SJCRH30 (cell line): ENCODE results near the gene MCC. TPM values are rescaled to one million over a fixed set of nuclear protein-coding genes. Genes with fewer than 3 reads are reported as not detected.

Experiments used
- DNase-seq, 2 experiments: peaks; one replicate each; pipeline ENCODE4 v3.0.0-alpha.2; 2015 to 2020
- H3K27ac ChIP-seq: fragments of 250-450 bp; sonication (Bioruptor Pico); 2 replicates; pipeline ENCODE4 v1.5.1; 2020; ENCODE audit warnings: mild to moderate bottlenecking, moderate library complexity
- H3K27me3 ChIP-seq: fragments of 250-450 bp; sonication (Bioruptor Pico); 2 replicates; pipeline ENCODE4 v1.5.1; 2020; ENCODE audit warnings: mild to moderate bottlenecking, moderate library complexity
- H3K36me3 ChIP-seq: fragments of 250-450 bp; sonication (Bioruptor Pico); 2 replicates; pipeline ENCODE4 v1.5.1; 2020; ENCODE audit warnings: mild to moderate bottlenecking, moderate library complexity
- H3K4me1 ChIP-seq: fragments of 250-450 bp; sonication (Bioruptor Pico); 2 replicates; pipeline ENCODE4 v1.5.1; 2020; ENCODE audit warnings: mild to moderate bottlenecking, moderate library complexity
- H3K4me3 ChIP-seq: fragments of 250-450 bp; sonication (Bioruptor Pico); 2 replicates; pipeline ENCODE4 v1.5.1; 2020; ENCODE audit warnings: mild to moderate bottlenecking, moderate library complexity
- H3K9me3 ChIP-seq: fragments of 250-450 bp; sonication (Bioruptor Pico); replicated peaks from 2 replicates; pipeline ENCODE4 v1.5.1; 2020; ENCODE audit warnings: mild to moderate bottlenecking, moderate library complexity
- total RNA-seq: library from RNA; depleted of rRNA; stranded (reverse); fragments of >200 nt; shearing (Covaris generic); gene quantifications from 2 replicates; pipeline ENCODE4 v1.2.3, GENCODE V29; 2014; rRNA removed

Gene MCC
- total RNA-seq: 26.6 and 26.9 TPM in 2 replicates

GRCh38 chr5:113487781-113488644, at the start of gene MCC:
Gene MCC (minus strand): TSS chr5:113488453.
- H3K9me3 ChIP-seq: peaks cover 9% of the 10 kb centered on the region
- H3K27ac ChIP-seq: no peak within 1 kb of the TSS
- H3K4me1 ChIP-seq: peaks cover 4% of the 10 kb centered on the region
- H3K4me3 ChIP-seq: peak within 1 kb of the TSS; percentile 71
- H3K36me3 ChIP-seq: no peaks in the 10 kb centered on the region
- no peaks in the 10 kb centered on the region for H3K27me3 ChIP-seq
- DNase-seq: peak; percentile 86 to 88

- Histone ChIP-seq H3K27ac (no peak overlapping the region), H3K27me3 (no peaks in the 10 kb centered on the region), H3K4me3 (no peak overlapping the region), H3K4me1 (no peaks in the 10 kb centered on the region), H3K9me3 (peaks cover 5% of the 10 kb centered on the region), H3K36me3 (peaks cover 56% of the 10 kb centered on the region)
- peak; percentile 7 to 16 for DNase-seq
These were observed 43.4 kb upstream of the MCC start for GRCh38 chr5:113531481-113532159.

GRCh38 chr5:113527746-113528145, 39.5 kb upstream of the MCC start:
- H3K27me3 ChIP-seq: no peaks in the 10 kb centered on the region
- no peaks in the 10 kb centered on the region for H3K4me1 ChIP-seq
- no peak overlapping the region for H3K4me3 ChIP-seq
- no peak for DNase-seq
- peaks cover 41% of the 10 kb centered on the region for H3K36me3 ChIP-seq
- peaks cover 5% of the 10 kb centered on the region for H3K9me3 ChIP-seq
- H3K27ac ChIP-seq: no peak overlapping the region

- H3K27ac ChIP-seq: no peak overlapping the region
- no peaks in the 10 kb centered on the region for H3K27me3 ChIP-seq
- H3K4me3 ChIP-seq: no peak overlapping the region
- peaks cover 3% of the 10 kb centered on the region for H3K9me3 ChIP-seq
- no peak for DNase-seq
- H3K36me3 ChIP-seq: peaks cover 36% of the 10 kb centered on the region
- no peaks in the 10 kb centered on the region for H3K4me1 ChIP-seq
These were observed 38.2 kb upstream of the MCC start for GRCh38 chr5:113526421-113526820.

GRCh38 chr5:113524927-113525326, 36.7 kb upstream of the MCC start:
- peaks cover 29% of the 10 kb centered on the region for H3K36me3 ChIP-seq
- no peaks in the 10 kb centered on the region for H3K9me3 ChIP-seq
- no peak overlapping the region for H3K4me3 ChIP-seq
- H3K27ac ChIP-seq: no peak overlapping the region
- peaks cover under 1% of the 10 kb centered on the region; the same call in 1 of the 2 replicates for H3K4me1 ChIP-seq
- H3K27me3 ChIP-seq: no peaks in the 10 kb centered on the region
- DNase-seq: no peak

- no peaks in the 10 kb centered on the region for H3K9me3 ChIP-seq
- H3K4me1 ChIP-seq: peaks cover 3% of the 10 kb centered on the region; the same call in 1 of the 2 replicates
- peaks cover 36% of the 10 kb centered on the region for H3K36me3 ChIP-seq
- no peak overlapping the region for H3K27ac ChIP-seq
- H3K27me3 ChIP-seq: no peaks in the 10 kb centered on the region
- H3K4me3 ChIP-seq: no peak overlapping the region
- no peak for DNase-seq
These were observed 34.9 kb upstream of the MCC start for GRCh38 chr5:113523168-113523567.

GRCh38 chr5:113520899-113521298, 32.6 kb upstream of the MCC start:
- Histone ChIP-seq H3K27ac (no peak overlapping the region), H3K9me3 (no peaks in the 10 kb centered on the region), H3K4me3 (no peak overlapping the region), H3K27me3 (no peaks in the 10 kb centered on the region), H3K4me1 (peaks cover 3% of the 10 kb centered on the region; the same call in 1 of the 2 replicates), H3K36me3 (peaks cover 23% of the 10 kb centered on the region)
- no peak for DNase-seq

- Histone ChIP-seq H3K27ac (no peak overlapping the region), H3K27me3 (no peaks in the 10 kb centered on the region), H3K4me1 (peaks cover 3% of the 10 kb centered on the region; the same call in 1 of the 2 replicates), H3K36me3 (peaks cover 23% of the 10 kb centered on the region), H3K4me3 (no peak overlapping the region), H3K9me3 (no peaks in the 10 kb centered on the region)
- DNase-seq: no peak
These were observed 32.2 kb upstream of the MCC start for GRCh38 chr5:113520429-113520828.

- H3K4me1 ChIP-seq: peaks cover 3% of the 10 kb centered on the region; the same call in 1 of the 2 replicates
- H3K36me3 ChIP-seq: peaks cover 23% of the 10 kb centered on the region
- no peak for DNase-seq
- no peak overlapping the region for H3K27ac ChIP-seq
- no peak overlapping the region for H3K4me3 ChIP-seq
- H3K9me3 ChIP-seq: no peaks in the 10 kb centered on the region
- H3K27me3 ChIP-seq: no peaks in the 10 kb centered on the region
These were observed 31.2 kb upstream of the MCC start for GRCh38 chr5:113519412-113519811.

GRCh38 chr5:113518884-113519283, 30.6 kb upstream of the MCC start:
- Histone ChIP-seq H3K27me3 (no peaks in the 10 kb centered on the region), H3K4me1 (peaks cover 3% of the 10 kb centered on the region; the same call in 1 of the 2 replicates), H3K4me3 (no peak overlapping the region), H3K27ac (no peak overlapping the region), H3K36me3 (peaks cover 23% of the 10 kb centered on the region), H3K9me3 (no peaks in the 10 kb centered on the region)
- DNase-seq: no peak

GRCh38 chr5:113514289-113514635, 26.0 kb upstream of the MCC start:
- H3K4me3 ChIP-seq: peak overlapping the region; percentile 86
- DNase-seq: peak in 1 of 2 experiments; percentile 10
- peaks cover 3% of the 10 kb centered on the region for H3K36me3 ChIP-seq
- no peaks in the 10 kb centered on the region for H3K9me3 ChIP-seq
- H3K27ac ChIP-seq: peak overlapping the region; percentile 76
- H3K27me3 ChIP-seq: no peaks in the 10 kb centered on the region
- H3K4me1 ChIP-seq: no peaks in the 10 kb centered on the region

- peak within 1 kb of the TSS; percentile 76 for H3K27ac ChIP-seq
- peak within 1 kb of the TSS; percentile 86 for H3K4me3 ChIP-seq
These were observed 25.4 kb upstream of the MCC start, which contains the start of gene YTHDC2 for GRCh38 chr5:113513384-113514288. Gene YTHDC2 (plus strand): TSS chr5:113513694. CDS start chr5:113513896, 202 bp downstream.

GRCh38 chr5:113512341-113512740, 24.1 kb upstream of the MCC start:
- no peak for DNase-seq
- Histone ChIP-seq H3K27me3 (no peaks in the 10 kb centered on the region), H3K4me1 (no peaks in the 10 kb centered on the region), H3K9me3 (no peaks in the 10 kb centered on the region), H3K4me3 (no peak overlapping the region), H3K36me3 (no peaks in the 10 kb centered on the region; the same call in 1 of the 2 replicates), H3K27ac (no peak overlapping the region)

More at GRCh38 chr5:113513384-113514288, 25.4 kb upstream of the MCC start, which contains the start of gene YTHDC2:
- no peaks in the 10 kb centered on the region for H3K9me3 ChIP-seq
- no peaks in the 10 kb centered on the region for H3K4me1 ChIP-seq
- no peaks in the 10 kb centered on the region for H3K27me3 ChIP-seq
- peak; percentile 90 to 94 for DNase-seq
- H3K36me3 ChIP-seq: no peaks in the 10 kb centered on the region; the same call in none of the 2 replicates

- Histone ChIP-seq H3K27ac (no peak overlapping the region), H3K4me1 (no peaks in the 10 kb centered on the region), H3K4me3 (no peak overlapping the region), H3K9me3 (no peaks in the 10 kb centered on the region), H3K36me3 (no peaks in the 10 kb centered on the region; the same call in 1 of the 2 replicates), H3K27me3 (no peaks in the 10 kb centered on the region)
- DNase-seq: peak in 1 of 2 experiments; percentile 47
These were observed 22.7 kb upstream of the MCC start for GRCh38 chr5:113510836-113511451.
